Bronchial epithelial cell (primary cell): ENCODE measurements around the gene FANCE. TPM values are rescaled to one million over a fixed set of nuclear protein-coding genes. Genes with fewer than 3 reads are reported as not detected.

Source experiments
- DNase-seq: peaks from one replicate; pipeline ENCODE4 v3.0.0-alpha.2; 2010; ENCODE audit warnings: low read depth
- FAIRE-seq: peaks from 2 replicates; lab custom pipeline; 2011; peaks lifted over from hg19 to GRCh38; lab: Jason Lieb, UNC
- H3K27me3 ChIP-seq: 2 replicates; pipeline ENCODE4 v1.5.1; 2011; ENCODE audit warnings: low read length; ENCODE audit not compliant: control insufficient read depth, insufficient read depth
- H3K36me3 ChIP-seq: 2 replicates; pipeline ENCODE4 v1.5.1; 2011; ENCODE audit warnings: low read length; ENCODE audit not compliant: control insufficient read depth, insufficient read depth
- H3K4me3 ChIP-seq: 2 replicates; pipeline ENCODE4 v1.5.1; 2011; ENCODE audit warnings: mild to moderate bottlenecking, low read depth, low read length, control low read depth
- CTCF ChIP-seq: IDR thresholded peaks from 2 replicates; pipeline ENCODE4 v1.5.1; 2011; ENCODE audit warnings: mild to moderate bottlenecking, moderate library complexity, low read length, control low read depth, inconsistent platforms; ENCODE audit not compliant: insufficient read depth, severe bottlenecking
- total RNA-seq: library from RNA; depleted of rRNA; stranded (reverse); fragments of >200 nt; gene quantifications from 2 replicates; pipeline ENCODE4 v1.2.1, GENCODE V29; 2014

Gene FANCE
- total RNA-seq, 1 donor from 2014 or later, result 46.3 TPM

- no peaks in the 10 kb centered on the region for H3K27me3 ChIP-seq
- no peak for TF ChIP-seq CTCF
- DNase-seq, result no peak
- no peaks in the 10 kb centered on the region for H3K36me3 ChIP-seq
- FAIRE-seq, result no peak
- no peak overlapping the region for H3K4me3 ChIP-seq
These were observed 8.7 kb upstream of the FANCE start for GRCh38 chr6:35443341-35444030.

GRCh38 chr6:35445691-35446090 is 6.4 kb upstream of the FANCE start:
- no peak overlapping the region for H3K4me3 ChIP-seq

GRCh38 chr6:35448191-35448590 is 3.9 kb upstream of the FANCE start:
- no peak for DNase-seq
- FAIRE-seq, result no peak
- no peaks in the 10 kb centered on the region for H3K36me3 ChIP-seq
- TF ChIP-seq CTCF, result no peak
- H3K27me3 ChIP-seq, result peaks cover 1% of the 10 kb centered on the region
- H3K4me3 ChIP-seq, result no peak overlapping the region

More at GRCh38 chr6:35445691-35446090, 6.4 kb upstream of the FANCE start:
- FAIRE-seq, result no peak
- H3K36me3 ChIP-seq, result no peaks in the 10 kb centered on the region
- no peaks in the 10 kb centered on the region for H3K27me3 ChIP-seq
- DNase-seq, result peak; percentile 55
- no peak for TF ChIP-seq CTCF

GRCh38 chr6:35449287-35449881 is 2.8 kb upstream of the FANCE start:
- TF ChIP-seq CTCF, result peak; percentile 64
- H3K27me3 ChIP-seq, result peaks cover 1% of the 10 kb centered on the region
- no peaks in the 10 kb centered on the region for H3K36me3 ChIP-seq
- DNase-seq (peak; percentile 63), FAIRE-seq (no peak)
- H3K4me3 ChIP-seq, result no peak overlapping the region

GRCh38 chr6:35451354-35452182 is 570 bp upstream of the FANCE start:
- no peak for TF ChIP-seq CTCF
- H3K4me3 ChIP-seq, result peak overlapping the region; percentile 82
- DNase-seq (no peak), FAIRE-seq (no peak)
- peaks cover 10% of the 10 kb centered on the region for H3K36me3 ChIP-seq
- H3K27me3 ChIP-seq, result peaks cover 1% of the 10 kb centered on the region
